GM19240 (cell line): ENCODE results near the gene MDM2.
"Not testable (repeated sequence)": the region's sequence is repeated elsewhere in the genome, so short reads cannot be mapped to it uniquely, and the experiment has no call there.

ENCODE experiments used
- DNase-seq: peaks from one replicate; pipeline ENCODE4 v3.0.0; 2011; ENCODE audit warnings: low spot score; ENCODE audit not compliant: insufficient read length

MDM2 gene

DNA sequence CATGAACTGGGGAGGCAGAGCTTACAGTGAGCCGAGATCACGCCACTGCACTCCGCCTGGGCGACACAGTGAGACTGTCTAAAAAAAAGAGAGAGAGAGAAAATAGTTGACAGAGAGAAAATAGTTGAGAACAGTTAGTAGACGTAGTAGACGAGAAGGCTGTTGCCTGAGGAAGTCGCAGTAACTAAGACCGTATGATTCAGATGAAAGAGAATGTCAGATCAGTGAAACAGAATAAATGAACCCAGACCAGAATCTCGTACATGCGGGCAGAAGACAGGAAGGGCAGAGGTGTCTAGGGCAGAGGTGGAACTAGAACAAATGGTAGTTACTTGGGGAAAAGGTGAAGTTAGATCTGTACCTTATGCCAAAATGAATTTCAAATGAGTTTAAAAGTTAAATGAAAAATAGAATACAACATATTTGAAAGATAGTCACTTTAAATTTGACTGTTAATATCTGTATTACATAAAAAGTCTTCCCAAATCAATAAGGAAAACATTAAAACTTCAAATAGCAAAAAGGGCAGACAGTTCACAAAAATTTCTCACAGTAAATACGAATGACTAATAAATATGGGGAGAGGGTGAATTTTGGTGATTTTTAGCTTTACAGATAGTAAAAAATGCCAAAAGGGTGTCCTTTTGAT is 17.7 kb downstream of the MDM2 start:
- DNase-seq = no peak

DNA sequence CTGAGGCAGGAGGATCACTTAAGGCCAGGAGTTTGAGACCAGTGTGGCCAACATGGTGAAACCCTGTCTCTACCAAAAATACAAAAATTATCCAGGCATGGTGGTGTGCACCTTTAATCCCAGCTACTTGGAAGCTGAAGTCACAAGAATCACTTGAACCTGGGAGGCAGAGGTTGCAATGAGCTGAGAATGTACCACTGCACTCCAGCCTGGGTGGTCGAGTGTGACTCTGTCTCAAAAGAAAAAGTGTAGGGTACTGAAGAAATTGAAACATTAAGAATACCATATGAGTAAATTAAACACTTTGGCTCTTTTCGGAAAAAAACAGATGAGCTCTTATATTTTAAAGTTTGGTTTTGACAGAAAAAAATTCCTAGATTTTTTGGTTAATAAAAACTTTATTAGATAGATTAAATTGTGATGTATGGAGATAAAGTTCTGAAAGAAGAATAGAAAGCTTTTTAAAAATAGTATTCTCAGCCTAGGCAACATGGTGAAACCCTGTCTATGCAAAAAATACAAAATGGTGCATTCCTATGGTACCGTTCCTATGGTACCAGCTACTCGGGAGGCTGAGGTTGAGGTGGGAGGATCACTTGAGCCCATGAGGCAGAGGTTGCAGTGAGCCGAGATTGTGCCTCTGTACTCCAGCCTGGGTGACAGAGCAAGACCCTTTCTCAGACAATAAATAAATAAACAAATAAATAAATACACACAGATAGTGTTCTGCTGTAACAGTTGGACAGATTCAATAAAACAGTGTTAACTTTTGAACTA is 20.1 kb downstream of the MDM2 start:
- DNase-seq = no peak

DNA sequence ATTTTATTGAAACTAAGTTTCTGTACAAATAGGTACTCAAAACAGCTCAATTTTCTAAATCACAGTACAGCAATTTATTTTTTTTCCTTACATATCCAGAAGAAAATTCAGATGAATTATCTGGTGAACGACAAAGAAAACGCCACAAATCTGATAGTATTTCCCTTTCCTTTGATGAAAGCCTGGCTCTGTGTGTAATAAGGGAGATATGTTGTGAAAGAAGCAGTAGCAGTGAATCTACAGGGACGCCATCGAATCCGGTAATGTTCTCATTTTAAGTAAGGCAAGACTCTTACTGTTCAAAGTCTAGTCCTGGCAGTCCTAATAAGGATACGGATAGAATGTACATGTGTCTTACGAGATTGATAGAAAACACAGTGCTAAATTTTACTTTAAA is 20.7 kb downstream of the MDM2 start:
- no peak for DNase-seq

DNA sequence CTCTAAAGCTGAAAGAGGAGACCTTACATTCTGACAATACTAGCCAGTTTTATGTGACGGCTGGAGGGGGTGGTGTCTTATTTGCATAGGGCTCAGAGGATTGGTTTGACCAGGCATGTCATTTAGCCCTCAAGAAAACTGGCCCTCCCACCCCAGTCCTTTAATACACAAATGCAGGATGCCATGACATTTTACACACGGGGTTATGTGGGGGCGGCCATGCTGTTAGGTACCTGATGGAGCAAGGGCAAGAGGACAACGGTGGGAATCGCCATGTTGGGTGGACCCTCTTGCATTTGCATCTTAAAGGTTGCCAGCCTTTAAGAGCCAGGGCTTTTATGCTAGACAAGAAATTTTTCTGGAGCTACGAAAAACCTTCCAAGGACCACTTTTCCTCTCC is 23.3 kb downstream of the MDM2 start:
- DNase-seq = no peak

DNA sequence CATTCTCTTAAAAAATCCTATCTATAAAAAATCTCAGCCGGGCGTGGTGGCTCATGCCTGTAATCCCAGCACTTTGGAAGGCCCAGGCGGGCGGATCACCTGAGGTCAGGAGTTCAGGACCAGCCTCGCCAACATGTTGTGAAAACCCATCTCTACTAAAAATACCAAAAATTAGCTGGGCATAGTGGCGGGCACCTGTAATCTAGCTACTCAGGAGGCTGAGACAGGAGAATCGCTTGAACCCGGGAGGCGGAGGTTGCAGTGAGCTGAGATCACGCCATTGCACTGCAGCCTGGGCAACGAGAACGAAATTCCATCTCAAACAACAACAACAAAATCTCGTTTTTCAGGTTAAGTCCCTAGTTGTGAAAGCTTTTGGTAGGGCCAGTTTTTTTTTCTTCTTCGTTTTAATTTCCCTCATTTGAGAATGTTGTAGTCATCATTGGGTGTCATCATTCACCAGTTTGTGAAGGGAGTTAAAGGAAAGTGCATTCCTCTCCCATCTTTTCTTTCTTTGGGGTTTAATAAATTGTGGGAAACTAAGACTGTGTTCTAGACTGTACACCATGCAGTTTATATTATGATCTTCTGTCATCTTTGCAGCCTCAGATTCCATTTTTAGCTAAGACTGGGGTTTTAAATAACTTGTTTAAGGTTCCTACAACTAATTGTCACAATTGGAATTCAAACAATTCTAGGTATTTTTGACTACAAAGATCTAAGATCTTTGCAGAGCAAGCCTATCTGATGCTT is 23.9 kb downstream of the MDM2 start:
- no peak for DNase-seq

DNA sequence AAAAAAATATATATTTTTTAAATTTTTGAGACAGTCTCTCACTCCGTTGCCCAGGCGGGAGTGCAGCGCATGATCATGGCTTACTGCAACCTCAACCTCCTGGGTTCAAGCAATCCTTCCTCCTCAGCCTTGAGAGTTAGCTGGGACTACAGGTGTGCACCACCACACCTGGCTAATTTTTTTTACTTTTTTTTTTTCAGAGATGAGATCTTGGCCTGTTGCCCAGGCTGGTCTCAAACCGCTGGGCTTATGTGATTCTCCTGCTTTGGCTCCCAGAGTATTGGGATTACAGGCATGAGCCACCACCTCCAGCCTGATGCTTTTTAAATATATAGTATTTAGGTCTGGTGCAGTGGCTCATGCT is 24.5 kb downstream of the MDM2 start:
- no peak for DNase-seq

DNA sequence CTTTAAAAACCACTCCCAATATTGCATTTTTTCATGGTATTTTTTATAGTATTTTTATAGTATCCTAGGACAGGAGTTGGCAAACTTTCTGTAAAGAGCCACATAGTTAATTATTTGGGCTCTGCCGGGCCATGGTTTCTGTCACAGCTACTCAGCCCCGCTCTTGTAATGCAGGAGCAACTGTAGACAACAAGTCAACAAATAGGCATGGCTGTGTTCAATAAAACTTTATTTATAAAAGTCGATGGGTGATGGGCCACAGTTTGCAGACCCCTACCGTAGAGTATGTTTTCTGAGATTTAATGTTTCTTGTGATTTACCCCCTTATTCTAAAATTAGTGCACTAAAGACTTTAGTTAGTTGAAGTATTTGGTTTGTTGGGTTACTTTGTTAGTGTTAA is 25.5 kb downstream of the MDM2 start:
- DNase-seq = no peak

DNA sequence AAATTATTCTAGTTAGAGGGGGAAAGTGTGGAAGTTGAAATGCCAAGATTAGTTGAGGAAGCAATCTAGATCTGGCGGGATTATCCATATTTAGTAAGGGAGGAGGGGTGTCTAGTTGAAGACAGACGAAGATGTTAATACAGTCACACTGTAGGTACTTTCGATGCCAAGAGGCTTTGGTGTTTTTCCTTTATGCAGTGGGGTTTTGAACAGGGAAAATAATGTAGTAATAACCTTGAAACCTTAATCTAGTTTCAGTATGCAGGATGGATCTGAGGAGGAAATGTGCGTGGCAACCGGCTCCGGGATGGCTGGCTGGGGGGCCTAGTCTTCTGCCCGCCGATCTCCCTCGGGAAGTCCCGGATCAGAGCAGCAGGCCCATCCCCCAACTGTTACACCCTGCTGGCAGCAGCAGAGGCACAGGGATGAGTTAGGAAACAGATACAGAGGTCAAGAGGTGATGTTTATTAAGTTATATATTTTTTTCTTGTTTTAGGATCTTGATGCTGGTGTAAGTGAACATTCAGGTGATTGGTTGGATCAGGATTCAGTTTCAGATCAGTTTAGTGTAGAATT is 27.4 kb downstream of the MDM2 start:
- no peak for DNase-seq

DNA sequence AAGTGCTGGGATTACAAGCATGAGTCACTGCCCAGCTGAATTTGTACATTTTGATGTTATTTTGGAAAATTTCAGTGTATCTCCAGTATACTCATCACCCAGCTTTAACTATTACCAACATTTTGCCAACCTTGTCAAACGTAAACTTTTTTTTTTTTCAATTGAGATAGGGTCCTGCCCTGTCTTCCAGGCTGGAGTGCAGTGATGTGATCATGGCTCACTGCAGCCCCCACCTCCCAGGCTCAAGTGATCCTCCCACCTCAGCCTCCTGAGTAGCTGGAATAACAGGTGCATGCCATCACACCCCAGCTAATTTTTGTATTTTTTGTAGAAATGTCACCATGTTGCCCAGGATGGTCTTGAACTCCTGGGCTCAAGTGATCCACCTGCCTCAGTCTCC is 29.2 kb downstream of the MDM2 start:
- no peak for DNase-seq

DNA sequence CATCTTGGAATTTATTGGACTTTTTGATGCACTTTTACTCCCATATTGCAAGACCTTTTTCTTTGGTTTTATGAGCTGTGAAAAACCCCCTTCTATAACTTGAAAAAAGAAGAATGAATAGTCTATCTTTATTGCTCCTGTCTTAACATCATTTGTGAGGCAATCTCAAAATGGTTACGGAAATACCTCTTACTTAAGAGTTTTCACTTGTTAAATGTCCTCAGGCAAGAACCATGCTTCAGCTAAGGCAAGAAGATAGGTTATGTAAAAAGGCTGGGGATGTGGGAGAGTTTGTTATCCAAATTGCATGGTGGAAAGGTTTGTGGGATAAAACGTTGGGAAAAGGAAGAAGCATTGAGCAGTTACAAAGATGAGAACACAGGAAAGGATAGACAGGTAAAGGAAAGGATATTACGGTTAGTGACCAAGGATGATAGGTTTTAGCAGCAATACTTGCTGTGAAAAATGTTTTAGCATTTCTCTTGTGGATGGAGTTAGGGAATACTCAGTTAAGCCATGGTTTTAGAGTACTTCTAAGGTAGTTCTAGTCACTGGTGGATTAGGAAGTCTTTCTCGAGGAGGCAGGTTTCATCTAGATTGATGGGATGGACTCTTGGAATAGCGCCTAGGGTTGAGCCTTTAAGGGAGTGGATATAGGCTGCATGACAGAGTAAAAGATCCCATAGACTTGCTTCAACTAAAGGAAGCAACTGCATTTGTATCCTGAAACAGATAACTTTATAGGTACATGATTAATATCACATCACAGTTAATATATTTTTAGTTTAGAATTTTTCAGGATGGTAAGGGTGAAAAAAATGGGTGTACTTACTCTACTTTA is 30.3 kb downstream of the MDM2 start:
- no peak for DNase-seq

DNA sequence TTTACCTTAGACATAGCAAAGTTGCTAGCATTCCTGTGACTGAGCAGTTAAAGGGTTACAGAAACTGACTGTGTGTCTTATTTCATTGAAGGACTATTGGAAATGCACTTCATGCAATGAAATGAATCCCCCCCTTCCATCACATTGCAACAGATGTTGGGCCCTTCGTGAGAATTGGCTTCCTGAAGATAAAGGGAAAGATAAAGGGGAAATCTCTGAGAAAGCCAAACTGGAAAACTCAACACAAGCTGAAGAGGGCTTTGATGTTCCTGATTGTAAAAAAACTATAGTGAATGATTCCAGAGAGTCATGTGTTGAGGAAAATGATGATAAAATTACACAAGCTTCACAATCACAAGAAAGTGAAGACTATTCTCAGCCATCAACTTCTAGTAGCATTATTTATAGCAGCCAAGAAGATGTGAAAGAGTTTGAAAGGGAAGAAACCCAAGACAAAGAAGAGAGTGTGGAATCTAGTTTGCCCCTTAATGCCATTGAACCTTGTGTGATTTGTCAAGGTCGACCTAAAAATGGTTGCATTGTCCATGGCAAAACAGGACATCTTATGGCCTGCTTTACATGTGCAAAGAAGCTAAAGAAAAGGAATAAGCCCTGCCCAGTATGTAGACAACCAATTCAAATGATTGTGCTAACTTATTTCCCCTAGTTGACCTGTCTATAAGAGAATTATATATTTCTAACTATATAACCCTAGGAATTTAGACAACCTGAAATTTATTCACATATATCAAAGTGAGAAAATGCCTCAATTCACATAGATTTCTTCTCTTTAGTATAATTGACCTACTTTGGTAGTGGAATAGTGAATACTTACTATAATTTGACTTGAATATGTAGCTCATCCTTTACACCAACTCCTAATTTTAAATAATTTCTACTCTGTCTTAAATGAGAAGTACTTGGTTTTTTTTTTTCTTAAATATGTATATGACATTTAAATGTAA is 31.5 kb downstream of the MDM2 start:
- DNase-seq = no peak

DNA sequence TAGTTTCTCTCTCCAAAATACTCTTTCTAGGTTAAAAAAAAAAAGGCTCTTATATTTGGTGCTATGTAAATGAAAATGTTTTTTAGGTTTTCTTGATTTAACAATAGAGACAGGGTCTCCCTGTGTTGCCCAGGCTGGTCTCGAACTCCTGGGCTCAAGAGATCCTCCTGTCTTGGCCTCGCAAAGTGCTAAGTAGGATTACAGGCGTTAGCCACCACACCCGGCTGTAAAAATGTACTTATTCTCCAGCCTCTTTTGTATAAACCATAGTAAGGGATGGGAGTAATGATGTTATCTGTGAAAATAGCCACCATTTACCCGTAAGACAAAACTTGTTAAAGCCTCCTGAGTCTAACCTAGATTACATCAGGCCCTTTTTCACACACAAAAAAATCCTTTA is 33.2 kb downstream of the MDM2 start:
- DNase-seq = not testable (repeated sequence)

DNA sequence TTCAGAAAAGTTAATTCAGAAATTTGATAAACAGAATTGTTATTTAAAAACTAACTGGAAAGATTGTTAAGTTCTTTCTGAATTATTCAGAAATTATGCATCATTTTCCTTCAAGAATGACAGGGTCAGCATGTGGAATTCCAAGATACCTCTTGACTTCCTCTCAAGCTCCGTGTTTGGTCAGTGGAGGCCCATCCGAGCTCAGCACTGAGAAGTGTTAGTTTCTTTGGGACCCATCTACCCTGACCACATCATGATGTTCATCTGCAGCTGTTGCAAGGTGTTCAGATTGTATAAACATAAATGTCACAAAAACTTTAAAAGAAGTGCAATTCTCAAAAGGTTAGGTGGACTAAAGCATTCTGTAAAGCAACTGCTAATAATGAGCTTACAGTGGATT is 33.7 kb downstream of the MDM2 start:
- no peak for DNase-seq

DNA sequence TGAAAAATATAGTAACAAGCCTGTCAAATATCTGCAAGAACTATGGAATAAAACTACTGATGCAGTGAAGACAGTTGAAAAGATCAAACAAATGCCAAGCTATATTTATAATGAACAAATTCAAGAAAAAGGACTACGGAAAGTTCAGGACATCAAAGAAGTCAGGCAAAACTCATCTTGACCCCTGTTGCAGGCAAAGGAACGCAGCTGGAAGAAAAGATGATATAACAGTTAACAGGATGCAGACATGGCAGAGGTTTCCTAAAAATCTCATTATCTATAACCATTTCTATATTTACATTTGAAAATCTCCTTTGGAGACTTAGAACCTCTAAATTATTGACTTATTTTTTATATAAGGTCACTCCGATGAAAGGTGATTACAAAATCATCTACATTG is 34.1 kb downstream of the MDM2 start:
- no peak for DNase-seq

DNA sequence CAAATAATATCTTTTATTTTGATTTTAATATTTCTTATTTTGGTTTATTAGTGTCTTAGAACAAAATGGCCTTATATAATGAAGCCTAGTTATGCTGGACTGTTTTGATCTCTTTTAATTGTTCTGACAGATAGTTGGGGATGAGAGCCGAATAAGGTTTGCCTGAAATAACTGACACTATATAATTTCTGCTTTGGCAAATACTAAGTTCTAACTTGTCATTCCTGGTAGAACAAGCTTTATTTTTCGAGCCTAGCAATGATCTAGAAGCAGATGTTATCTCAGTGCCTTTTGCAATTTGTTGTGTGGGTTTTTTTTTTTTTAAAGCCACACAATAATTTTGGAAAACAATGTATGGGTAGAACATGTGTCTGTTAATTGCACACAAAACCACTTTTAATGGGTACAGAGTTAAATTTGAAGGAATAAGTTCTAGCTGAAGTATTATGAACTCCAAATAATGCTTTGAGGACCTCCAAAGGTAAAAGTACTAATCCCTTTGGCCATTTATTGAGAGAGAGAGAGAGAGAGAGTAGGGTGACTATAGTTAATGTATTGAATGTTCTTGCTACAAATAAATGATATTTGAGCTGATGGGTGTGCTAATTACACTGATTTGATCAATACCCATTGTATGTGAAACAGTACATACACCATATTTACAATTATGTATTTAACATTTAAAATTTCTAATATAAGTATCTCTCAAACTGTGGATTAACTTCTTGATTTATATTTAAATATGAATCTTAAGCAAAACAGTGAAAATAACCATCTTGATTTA is 35.0 kb downstream of the MDM2 start:
- DNase-seq = no peak

DNA sequence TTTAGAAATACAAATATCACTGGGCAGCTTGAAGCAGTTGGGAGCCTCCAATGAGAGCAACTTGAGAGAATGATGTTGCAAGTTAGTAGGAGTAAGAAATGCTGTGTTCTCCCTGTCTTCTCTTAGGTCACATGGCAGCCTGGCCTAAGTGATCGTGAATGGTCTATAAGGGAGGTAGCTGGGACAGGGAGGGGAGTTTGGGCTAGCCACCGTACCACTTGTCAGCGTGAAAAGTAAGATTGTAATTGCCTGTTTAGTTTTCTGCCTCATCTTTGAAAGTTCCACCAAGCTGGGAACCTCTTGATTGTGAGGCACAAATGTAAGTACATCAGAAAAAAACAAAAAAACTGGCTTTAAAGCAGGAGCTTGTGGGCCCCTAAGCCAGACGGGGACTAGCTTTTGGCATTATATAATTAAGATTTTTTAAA is 36.4 kb downstream of the MDM2 start:
- DNase-seq = no peak

DNA sequence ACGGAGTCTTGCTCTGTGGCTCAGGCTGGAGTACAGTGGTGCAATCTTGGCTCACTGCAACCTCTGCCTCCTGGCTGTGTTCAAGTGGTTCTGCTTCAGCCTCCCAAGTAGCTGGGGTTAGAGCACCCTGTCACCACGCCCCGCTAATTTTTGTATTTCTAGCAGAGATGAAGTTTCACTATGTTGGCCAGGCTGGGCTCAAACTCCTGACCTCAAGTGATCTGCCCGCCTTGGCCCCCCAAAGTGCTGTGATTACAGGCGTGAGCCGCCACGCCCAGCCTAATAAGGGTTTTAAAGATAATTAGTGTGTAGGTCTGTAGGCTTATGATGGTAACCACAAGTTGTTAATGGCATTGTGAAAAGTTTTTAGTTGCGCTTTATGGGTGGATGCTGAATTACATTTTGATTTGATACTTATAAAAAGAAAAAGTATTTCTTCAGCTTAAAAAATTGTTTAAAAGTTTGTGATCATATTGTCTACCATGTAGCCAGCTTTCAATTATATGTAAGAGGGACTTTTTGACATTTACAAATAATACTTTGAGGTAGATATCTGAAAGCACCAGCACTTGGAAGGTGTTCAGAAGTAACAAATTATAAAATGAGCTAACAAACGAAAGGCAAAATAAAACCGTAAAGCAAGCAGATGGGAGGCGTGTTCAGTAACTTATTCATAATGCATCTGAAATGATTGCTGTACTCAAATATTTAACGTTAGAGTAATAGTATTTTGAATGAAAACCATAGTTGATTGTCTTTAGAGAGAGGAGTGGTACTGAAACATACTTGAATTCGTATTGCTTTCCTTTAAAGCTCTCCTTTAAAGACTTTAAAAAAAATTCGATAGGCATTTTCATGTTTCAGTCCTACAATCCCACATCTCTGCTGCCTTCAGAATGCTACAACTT is 37.1 kb downstream of the MDM2 start:
- no peak for DNase-seq

DNA sequence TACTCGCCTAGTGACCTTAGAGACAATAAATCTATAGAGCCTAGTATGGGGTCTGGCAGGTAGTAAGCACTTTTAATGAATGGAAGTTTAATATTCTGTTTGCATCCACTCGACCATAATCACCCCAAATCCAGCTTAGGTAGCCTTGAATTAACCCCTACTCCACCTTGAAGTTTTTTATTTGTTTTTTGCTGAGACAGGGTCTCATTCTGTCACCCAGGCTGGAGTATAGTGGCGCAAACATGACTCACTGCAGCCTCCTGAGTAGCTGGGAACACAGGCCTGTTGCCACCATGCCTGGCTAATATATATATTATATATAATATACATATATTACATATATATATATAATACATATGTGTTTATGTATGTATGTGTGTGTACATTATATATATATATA is 38.8 kb downstream of the MDM2 start:
- no peak for DNase-seq
